SK-N-SH treated with all-trans-retinoic acid at 6 μM for 48 hours (cell line): ENCODE results near the gene MPP1.
A peak's percentile ranks its signal among the peaks of the same experiment; 100 is the strongest.

ENCODE experiments used
- ATAC-seq: fragments of 200-7000 bp; cut with Tn5 transposase; 3 replicates; pipeline ENCODE4 v1.9.1; 2020; ENCODE audit warnings: mild to moderate bottlenecking, moderate library complexity
- ARNTL ChIP-seq: fragments of 450-650 bp; formaldehyde crosslinking; IDR thresholded peaks from 2 replicates; pipeline ENCODE4 v1.5.0; 2020; ENCODE audit warnings: low read depth, mild to moderate bottlenecking, moderate library complexity, borderline replicate concordance
- BACH2 ChIP-seq: fragments of 250-450 bp; sonication (Bioruptor Pico); IDR thresholded peaks from 2 replicates; pipeline ENCODE4 v1.9.0; 2021; ENCODE audit warnings: mild to moderate bottlenecking, borderline replicate concordance
- CREB5 ChIP-seq: fragments of 250-450 bp; sonication (Bioruptor Pico); IDR thresholded peaks from 2 replicates; pipeline ENCODE4 v1.5.1; 2020; ENCODE audit warnings: low read depth, mild to moderate bottlenecking, moderate library complexity
- CSDC2 ChIP-seq: fragments of 250-450 bp; sonication (Bioruptor Pico); IDR thresholded peaks from 2 replicates; pipeline ENCODE4 v1.5.0; 2020; ENCODE audit warnings: mild to moderate bottlenecking, moderate library complexity
- CSRNP3 ChIP-seq: fragments of 250-450 bp; sonication (Bioruptor Pico); IDR thresholded peaks from 2 replicates; pipeline ENCODE4 v1.5.1; 2021; ENCODE audit warnings: mild to moderate bottlenecking, moderate library complexity
- GLIS3 ChIP-seq: fragments of 250-450 bp; sonication (Bioruptor Pico); IDR thresholded peaks from 2 replicates; pipeline ENCODE4 v1.5.0; 2020; ENCODE audit warnings: mild to moderate bottlenecking, moderate library complexity
- OSR1 ChIP-seq: fragments of 250-450 bp; sonication (Bioruptor Pico); IDR thresholded peaks from 2 replicates; pipeline ENCODE4 v1.8.0; 2022; ENCODE audit warnings: moderate library complexity, mild to moderate bottlenecking, inconsistent platforms
- PATZ1 ChIP-seq: fragments of 250-450 bp; sonication (Bioruptor Pico); IDR thresholded peaks from 2 replicates; pipeline ENCODE4 v1.8.0; 2020; ENCODE audit warnings: mild to moderate bottlenecking, moderate library complexity, borderline replicate concordance
- POU6F1 ChIP-seq: fragments of 250-450 bp; sonication (Bioruptor Pico); IDR thresholded peaks from 2 replicates; pipeline ENCODE4 v1.8.0; 2021; ENCODE audit warnings: low read depth, mild to moderate bottlenecking, moderate library complexity, borderline replicate concordance
- RARB ChIP-seq: fragments of 250-450 bp; sonication (Bioruptor Pico); IDR thresholded peaks from 2 replicates; pipeline ENCODE4 v1.8.0; 2021; ENCODE audit warnings: mild to moderate bottlenecking, moderate library complexity
- SNAI2 ChIP-seq: fragments of 250-450 bp; sonication (Bioruptor Pico); IDR thresholded peaks from 2 replicates; pipeline ENCODE4 v1.5.0; 2020; ENCODE audit warnings: mild to moderate bottlenecking, moderate library complexity
- TOX ChIP-seq: fragments of 250-450 bp; sonication (Bioruptor Pico); IDR thresholded peaks from 2 replicates; pipeline ENCODE4 v1.8.0; 2021; ENCODE audit warnings: mild to moderate bottlenecking, moderate library complexity, borderline replicate concordance
- TSHZ2 ChIP-seq: fragments of 250-450 bp; sonication (Bioruptor Pico); IDR thresholded peaks from 2 replicates; pipeline ENCODE4 v1.5.0; 2020; ENCODE audit warnings: mild to moderate bottlenecking, moderate library complexity
- ZFP30 ChIP-seq: fragments of 450-650 bp; formaldehyde crosslinking; IDR thresholded peaks from 2 replicates; pipeline ENCODE4 v1.5.0; 2022; ENCODE audit warnings: mild to moderate bottlenecking, moderate library complexity
- ZNF565 ChIP-seq: fragments of 450-650 bp; formaldehyde crosslinking; conservative IDR thresholded peaks from 2 replicates; pipeline ENCODE4 v1.5.0; 2020; ENCODE audit warnings: low read depth, mild to moderate bottlenecking, moderate library complexity
- ZNF70 ChIP-seq: fragments of 450-650 bp; formaldehyde crosslinking; IDR thresholded peaks from 2 replicates; pipeline ENCODE4 v1.5.0; 2020; ENCODE audit warnings: mild to moderate bottlenecking, moderate library complexity

The MPP1 gene

GRCh38 chrX:154806837-154807501 is 1.7 kb upstream of the MPP1 start:
- no peak for TF ChIP-seq CSRNP3 (CRISPR knock-in tag)
- no peak for TF ChIP-seq TOX (CRISPR knock-in tag)
- TF ChIP-seq ARNTL (CRISPR knock-in tag) = no peak
- no peak for TF ChIP-seq PATZ1 (CRISPR knock-in tag)
- no peak for TF ChIP-seq ZFP30
- TF ChIP-seq BACH2 (CRISPR knock-in tag) = no peak
- TF ChIP-seq ZNF565 = no peak
- no peak for TF ChIP-seq CREB5 (CRISPR knock-in tag)
- no peak for ATAC-seq

- ATAC-seq = peak; percentile 53
- TF ChIP-seq POU6F1 (CRISPR knock-in tag) = no peak
- TF ChIP-seq GLIS3 (CRISPR knock-in tag) = no peak
- no peak for TF ChIP-seq ZFP30
- TF ChIP-seq CREB5 (CRISPR knock-in tag) = no peak
- no peak for TF ChIP-seq ARNTL (CRISPR knock-in tag)
- no peak for TF ChIP-seq RARB (CRISPR knock-in tag)
- no peak for TF ChIP-seq CSDC2 (CRISPR knock-in tag)
- no peak for TF ChIP-seq OSR1
- no peak for TF ChIP-seq TSHZ2 (CRISPR knock-in tag)
- TF ChIP-seq TOX (CRISPR knock-in tag) = no peak
Observed at GRCh38 chrX:154805696-154806091, 409 bp upstream of the MPP1 start.

- ATAC-seq = peak; percentile 4; the same call in 2 of the 3 replicates
- TF ChIP-seq ARNTL (CRISPR knock-in tag) (no peak), SNAI2 (CRISPR knock-in tag) (no peak), ZNF70 (no peak), CREB5 (CRISPR knock-in tag) (no peak), BACH2 (CRISPR knock-in tag) (no peak), OSR1 (no peak), TOX (CRISPR knock-in tag) (no peak), PATZ1 (CRISPR knock-in tag) (no peak)
- TF ChIP-seq, all 23 proteins: peak for 0
Observed at GRCh38 chrX:154804261-154804956, 876 bp downstream of the MPP1 start.
